ENCODE measurements around the gene PTHLH. TPM values are rescaled to one million over a fixed set of nuclear protein-coding genes. Genes with fewer than 3 reads are reported as not detected.

The PTHLH gene
- total RNA-seq, 2 donors from 2014 or later = 0.58 TPM; not detected in 1

DNA sequence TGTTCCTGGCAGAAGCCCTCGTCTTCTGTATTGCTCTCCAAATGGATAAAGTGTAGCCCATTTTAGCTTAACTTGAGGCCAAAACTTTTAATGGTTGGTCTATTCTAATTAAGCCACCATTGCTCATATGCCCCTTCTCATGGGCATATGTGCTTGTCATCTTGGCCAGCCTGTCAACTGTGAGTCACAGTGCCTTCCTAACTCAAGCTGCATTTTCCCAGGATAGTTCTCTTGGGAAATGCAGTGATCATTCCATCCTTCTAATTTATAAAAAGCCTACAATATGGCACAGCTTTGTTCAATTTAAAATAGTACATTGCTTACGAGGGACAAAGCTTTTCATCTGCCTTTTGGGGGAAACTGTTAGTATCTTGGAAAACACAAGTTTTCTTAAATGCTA, 6.6 kb downstream of the PTHLH start:
- H3K27ac ChIP-seq = no peak overlapping the region

DNA sequence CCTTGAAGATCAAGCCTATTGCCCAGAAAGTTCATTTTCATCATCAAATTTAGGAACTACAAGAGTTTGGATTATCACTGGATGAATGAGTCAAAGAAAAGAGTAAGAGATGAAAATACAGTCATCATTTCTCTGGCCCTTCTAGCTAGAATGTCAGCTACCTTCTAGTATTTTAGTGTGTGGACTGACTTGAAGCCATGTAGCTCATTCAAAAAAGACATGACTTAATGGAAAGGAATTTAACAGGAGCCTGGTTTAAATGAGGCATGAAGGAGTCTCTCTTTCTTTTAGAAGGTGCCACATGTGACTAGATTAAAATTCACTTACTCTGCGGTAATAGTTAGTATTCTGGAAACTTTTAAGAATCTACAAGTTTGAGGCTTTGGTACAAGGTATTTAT, 7.1 kb downstream of the PTHLH start:
- H3K36me3 ChIP-seq = no peaks in the 10 kb centered on the region
- intact Hi-C loops (cut with DNase I) = loop anchor here (10.0 kb wide), 1 partner anchor 209 kb away; no protein-coding TSS in a partner anchor
- H3K4me3 ChIP-seq = no peak overlapping the region
- H3K4me1 ChIP-seq = peaks cover 4% of the 10 kb centered on the region
- no peak for DNase-seq
- peaks cover 31% of the 10 kb centered on the region for H3K27me3 ChIP-seq
- TF ChIP-seq, protein P1, sequence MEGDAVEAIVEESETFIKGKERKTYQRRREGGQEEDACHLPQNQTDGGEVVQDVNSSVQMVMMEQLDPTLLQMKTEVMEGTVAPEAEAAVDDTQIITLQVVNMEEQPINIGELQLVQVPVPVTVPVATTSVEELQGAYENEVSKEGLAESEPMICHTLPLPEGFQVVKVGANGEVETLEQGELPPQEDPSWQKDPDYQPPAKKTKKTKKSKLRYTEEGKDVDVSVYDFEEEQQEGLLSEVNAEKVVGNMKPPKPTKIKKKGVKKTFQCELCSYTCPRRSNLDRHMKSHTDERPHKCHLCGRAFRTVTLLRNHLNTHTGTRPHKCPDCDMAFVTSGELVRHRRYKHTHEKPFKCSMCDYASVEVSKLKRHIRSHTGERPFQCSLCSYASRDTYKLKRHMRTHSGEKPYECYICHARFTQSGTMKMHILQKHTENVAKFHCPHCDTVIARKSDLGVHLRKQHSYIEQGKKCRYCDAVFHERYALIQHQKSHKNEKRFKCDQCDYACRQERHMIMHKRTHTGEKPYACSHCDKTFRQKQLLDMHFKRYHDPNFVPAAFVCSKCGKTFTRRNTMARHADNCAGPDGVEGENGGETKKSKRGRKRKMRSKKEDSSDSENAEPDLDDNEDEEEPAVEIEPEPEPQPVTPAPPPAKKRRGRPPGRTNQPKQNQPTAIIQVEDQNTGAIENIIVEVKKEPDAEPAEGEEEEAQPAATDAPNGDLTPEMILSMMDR (IDR thresholded peaks at IDR 0.05) = no peak
- no peak overlapping the region for H3K9ac ChIP-seq (ENCODE audit: low read depth in 2 of 2, low read length in 2 of 2)
- H3K9me3 ChIP-seq = no peaks in the 10 kb centered on the region
- no peak overlapping the region for H3K27ac ChIP-seq

More for the DNA sequence above, 6.6 kb downstream of the PTHLH start:
- no peak overlapping the region for H3K9ac ChIP-seq (ENCODE audit: low read depth in 2 of 2, low read length in 2 of 2)
- intact Hi-C loops (cut with DNase I) = loop anchor here (10.0 kb wide), 1 partner anchor 209 kb away; no protein-coding TSS in a partner anchor
- TF ChIP-seq, protein P1 (IDR thresholded peaks at IDR 0.05) = no peak
- H3K9me3 ChIP-seq = no peaks in the 10 kb centered on the region
- H3K27me3 ChIP-seq = peaks cover 36% of the 10 kb centered on the region
- H3K4me1 ChIP-seq = peaks cover 4% of the 10 kb centered on the region
- H3K36me3 ChIP-seq = no peaks in the 10 kb centered on the region
- no peak overlapping the region for H3K4me3 ChIP-seq
- no peak for DNase-seq

DNA sequence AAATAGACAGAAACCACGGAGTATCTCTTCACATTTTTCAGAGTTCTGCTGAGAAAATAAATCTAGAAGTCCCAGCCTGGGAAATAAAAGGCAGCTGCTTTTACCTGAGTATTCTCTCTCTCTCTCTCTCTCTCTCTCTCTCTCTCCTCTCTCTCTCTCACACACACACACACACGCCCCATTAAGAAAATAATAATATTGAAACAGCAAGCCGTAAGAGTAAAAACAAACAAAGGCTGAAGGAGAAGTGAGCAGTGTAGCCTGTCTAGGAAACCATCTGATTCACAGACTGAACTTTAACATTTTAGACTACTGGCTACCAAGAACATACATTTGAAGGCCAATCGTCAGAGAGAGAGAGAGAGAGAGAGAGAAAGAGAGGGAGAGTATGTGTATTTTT, 8.4 kb downstream of the PTHLH start:
- intact Hi-C loops (cut with DNase I) = loop anchor here (10.0 kb wide), 1 partner anchor 211 kb away; no protein-coding TSS in a partner anchor
- H3K9me3 ChIP-seq = no peaks in the 10 kb centered on the region
- H3K4me1 ChIP-seq = peaks cover 1% of the 10 kb centered on the region
- H3K27ac ChIP-seq = no peak overlapping the region
- peaks cover 21% of the 10 kb centered on the region for H3K27me3 ChIP-seq
- TF ChIP-seq, protein P1 (IDR thresholded peaks at IDR 0.05) = no peak
- no peak overlapping the region for H3K9ac ChIP-seq (ENCODE audit: low read depth in 2 of 2, low read length in 2 of 2)
- H3K36me3 ChIP-seq = no peaks in the 10 kb centered on the region
- H3K4me3 ChIP-seq = no peak overlapping the region
- no peak for DNase-seq

DNA sequence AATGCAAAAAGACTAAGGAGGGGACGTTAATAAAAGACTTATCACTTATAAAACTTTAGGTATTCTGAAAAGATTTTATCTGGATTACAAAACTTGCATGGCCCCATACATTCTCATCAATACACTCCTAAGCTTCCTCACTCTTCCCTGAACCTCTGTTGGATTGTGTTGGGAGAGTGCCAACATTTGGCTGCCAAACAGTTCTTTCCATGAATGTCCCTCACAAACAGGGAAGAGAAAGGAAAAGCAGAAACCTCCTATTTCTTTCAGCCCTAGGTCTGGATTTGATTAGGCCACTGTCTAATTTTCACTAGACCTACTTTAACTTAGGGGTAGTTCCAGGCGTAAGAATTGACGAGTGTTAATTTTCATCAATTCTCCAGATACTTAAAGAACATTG, 11.7 kb downstream of the PTHLH start:
- no peaks in the 10 kb centered on the region for H3K9me3 ChIP-seq
- H3K4me3 ChIP-seq = no peak overlapping the region
- no peak for DNase-seq
- TF ChIP-seq, protein P1 (IDR thresholded peaks at IDR 0.05) = no peak
- intact Hi-C loops (cut with DNase I) = loop anchor here (10.0 kb wide), 1 partner anchor 214 kb away; no protein-coding TSS in a partner anchor
- H3K9ac ChIP-seq (ENCODE audit: low read depth in 2 of 2, low read length in 2 of 2) = no peak overlapping the region
- no peaks in the 10 kb centered on the region for H3K4me1 ChIP-seq
- H3K27me3 ChIP-seq = no peaks in the 10 kb centered on the region
- no peak overlapping the region for H3K27ac ChIP-seq
- H3K36me3 ChIP-seq = no peaks in the 10 kb centered on the region

DNA sequence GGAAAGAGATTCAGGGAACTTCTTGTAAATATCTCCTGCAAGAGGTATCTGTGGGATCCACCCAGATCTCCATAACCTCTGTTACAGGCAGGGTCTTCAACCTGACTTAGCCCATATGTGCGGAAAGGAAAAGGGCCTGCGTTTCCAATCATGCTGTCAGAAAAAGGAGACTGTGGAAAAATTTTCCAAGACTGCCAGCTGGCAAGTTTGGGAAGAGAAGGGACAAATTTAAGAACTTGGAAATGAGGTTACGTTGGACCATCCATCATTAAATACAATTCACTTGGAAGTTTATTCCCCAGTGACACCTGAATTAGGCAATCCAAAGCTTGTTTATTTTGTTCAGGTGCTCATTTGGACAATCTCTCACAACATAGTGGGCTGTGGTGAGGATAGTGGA, 13.9 kb downstream of the PTHLH start:
- H3K27me3 ChIP-seq = no peaks in the 10 kb centered on the region
- H3K9ac ChIP-seq (ENCODE audit: low read depth in 2 of 2, low read length in 2 of 2) = no peak overlapping the region
- intact Hi-C loops (cut with DNase I) = no loop called here
- DNase-seq = no peak
- TF ChIP-seq, protein P1 (IDR thresholded peaks at IDR 0.05) = no peak
- no peaks in the 10 kb centered on the region for H3K4me1 ChIP-seq
- H3K27ac ChIP-seq = no peak overlapping the region
- H3K4me3 ChIP-seq = no peak overlapping the region
- H3K36me3 ChIP-seq = no peaks in the 10 kb centered on the region
- H3K9me3 ChIP-seq = no peaks in the 10 kb centered on the region

Data from colonic mucosa (tissue), 4 donors.